ENCODE data around the gene PDE1A. TPM values are rescaled to one million over a fixed set of nuclear protein-coding genes. Genes with fewer than 3 reads are reported as not detected.

PDE1A gene
- total RNA-seq, 6 experiments from 2014 or later: 0.58 to 2.2 (median 1.4) TPM

DNA sequence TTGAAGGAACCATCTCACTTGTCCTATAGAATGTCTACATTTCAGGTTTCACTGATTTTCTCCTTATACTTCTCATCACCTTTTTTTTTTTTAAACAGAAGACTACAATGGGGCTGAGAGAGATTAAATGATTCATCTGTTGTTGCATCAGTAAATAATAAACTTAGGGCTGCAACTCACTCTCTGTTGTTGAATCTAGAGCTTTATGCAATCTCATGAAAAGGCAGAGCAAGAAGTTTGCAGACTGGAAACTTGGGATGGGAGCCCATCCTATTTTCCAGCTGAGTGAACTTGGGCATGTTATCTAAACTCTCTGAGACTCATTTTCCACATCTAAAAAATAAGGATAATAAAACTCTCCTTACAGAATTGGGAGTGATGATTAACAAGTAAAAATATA, 58.4 kb downstream of the PDE1A start:
- Histone ChIP-seq H3K9me3 (no peaks in the 10 kb centered on the region), H3K36me3 (no peaks in the 10 kb centered on the region), H3K27me3 (no peaks in the 10 kb centered on the region), H3K27ac (no peak overlapping the region), H3K4me1 (no peaks in the 10 kb centered on the region), H3K4me3 (no peak overlapping the region)
- no peak for ATAC-seq
- intact Hi-C loops (cut with DNase I): no loop called here
- no peak for TF ChIP-seq POLR2A (IDR thresholded peaks at IDR 0.05)
- TF ChIP-seq, protein P1, sequence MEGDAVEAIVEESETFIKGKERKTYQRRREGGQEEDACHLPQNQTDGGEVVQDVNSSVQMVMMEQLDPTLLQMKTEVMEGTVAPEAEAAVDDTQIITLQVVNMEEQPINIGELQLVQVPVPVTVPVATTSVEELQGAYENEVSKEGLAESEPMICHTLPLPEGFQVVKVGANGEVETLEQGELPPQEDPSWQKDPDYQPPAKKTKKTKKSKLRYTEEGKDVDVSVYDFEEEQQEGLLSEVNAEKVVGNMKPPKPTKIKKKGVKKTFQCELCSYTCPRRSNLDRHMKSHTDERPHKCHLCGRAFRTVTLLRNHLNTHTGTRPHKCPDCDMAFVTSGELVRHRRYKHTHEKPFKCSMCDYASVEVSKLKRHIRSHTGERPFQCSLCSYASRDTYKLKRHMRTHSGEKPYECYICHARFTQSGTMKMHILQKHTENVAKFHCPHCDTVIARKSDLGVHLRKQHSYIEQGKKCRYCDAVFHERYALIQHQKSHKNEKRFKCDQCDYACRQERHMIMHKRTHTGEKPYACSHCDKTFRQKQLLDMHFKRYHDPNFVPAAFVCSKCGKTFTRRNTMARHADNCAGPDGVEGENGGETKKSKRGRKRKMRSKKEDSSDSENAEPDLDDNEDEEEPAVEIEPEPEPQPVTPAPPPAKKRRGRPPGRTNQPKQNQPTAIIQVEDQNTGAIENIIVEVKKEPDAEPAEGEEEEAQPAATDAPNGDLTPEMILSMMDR (IDR thresholded peaks at IDR 0.05): no peak
- no peak for DNase-seq

DNA sequence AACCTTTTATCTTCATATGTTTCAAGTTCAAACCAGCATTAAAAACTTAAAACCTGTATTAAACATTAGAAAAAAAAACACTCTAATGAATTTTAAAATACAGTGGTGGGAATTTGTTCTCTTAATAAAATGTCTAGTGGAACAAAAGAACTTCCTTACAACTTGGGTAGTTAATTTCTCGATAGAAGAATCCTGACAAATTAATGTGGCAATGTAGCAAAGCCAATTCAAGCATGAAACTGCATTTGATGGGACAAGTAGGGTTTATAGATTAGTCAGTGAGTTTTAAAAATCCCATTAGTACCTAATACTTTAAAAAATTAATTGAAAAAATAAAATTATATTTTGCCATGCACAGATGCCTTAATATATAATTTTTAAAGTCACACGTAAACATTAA, 59.4 kb downstream of the PDE1A start:
- WGBS (ENCODE audit: insufficient coverage, low coverage, low lambda C conversion rate, missing lambda C conversion rate): 57% methylated on average over 2 of the region's 2 CpGs
- DNase-seq: no peak

DNA sequence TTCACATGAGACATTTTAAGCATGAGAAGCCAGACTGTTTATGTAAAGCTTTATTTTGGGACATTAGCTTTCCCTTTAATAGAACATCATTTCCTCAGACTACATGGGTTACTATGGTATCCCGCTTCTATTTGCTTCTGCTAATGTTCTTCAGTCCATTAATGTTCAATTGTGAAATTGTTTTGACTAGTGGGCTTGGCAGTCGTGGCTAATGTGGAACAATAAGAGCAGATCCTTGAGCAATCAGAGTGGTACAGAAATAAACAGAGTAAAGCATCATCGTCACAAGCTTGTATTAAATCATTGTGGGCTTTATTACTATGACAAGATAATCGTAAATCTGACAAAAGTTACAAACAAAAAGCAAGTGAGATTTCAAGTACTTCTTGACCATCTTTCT, 60.2 kb downstream of the PDE1A start:
- no peaks in the 10 kb centered on the region for H3K36me3 ChIP-seq
- no peak for ATAC-seq
- intact Hi-C loops (cut with DNase I): no loop called here

More for the DNA sequence above, 59.4 kb downstream of the PDE1A start:
- Histone ChIP-seq H3K4me1 (no peaks in the 10 kb centered on the region), H3K9me3 (no peaks in the 10 kb centered on the region), H3K27ac (no peak overlapping the region), H3K27me3 (no peaks in the 10 kb centered on the region), H3K4me3 (no peak overlapping the region), H3K36me3 (no peaks in the 10 kb centered on the region)
- no peak for ATAC-seq
- TF ChIP-seq POLR2A (IDR thresholded peaks at IDR 0.05): no peak
- TF ChIP-seq, protein P1 (IDR thresholded peaks at IDR 0.05): no peak
- intact Hi-C loops (cut with DNase I): no loop called here

DNA sequence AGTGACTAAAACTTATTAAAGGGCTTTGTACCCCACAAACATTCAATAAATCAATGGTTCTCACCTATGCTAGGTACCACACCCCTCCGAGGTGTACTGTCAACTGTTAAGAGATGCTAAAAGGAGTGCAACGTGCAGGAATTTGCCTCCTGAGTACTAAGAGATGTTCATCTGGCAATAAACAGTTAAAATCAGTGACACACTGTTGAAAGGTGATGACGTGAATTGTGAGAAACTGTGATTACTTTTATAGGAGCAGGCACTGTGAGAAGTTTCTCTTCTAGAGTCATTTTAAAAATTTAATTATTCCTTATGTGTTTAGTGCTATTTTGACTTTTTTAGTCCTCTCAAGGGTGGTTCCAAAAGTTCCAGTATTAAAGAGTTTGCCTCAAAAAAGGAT, 61.0 kb downstream of the PDE1A start:
- H3K27me3 ChIP-seq: no peaks in the 10 kb centered on the region
- H3K9me3 ChIP-seq: no peaks in the 10 kb centered on the region
- no peak overlapping the region for H3K27ac ChIP-seq
- no peak for DNase-seq
- no peak for TF ChIP-seq POLR2A (IDR thresholded peaks at IDR 0.05)
- TF ChIP-seq, protein P1 (IDR thresholded peaks at IDR 0.05): no peak
- intact Hi-C loops (cut with DNase I): no loop called here
- H3K4me1 ChIP-seq: no peaks in the 10 kb centered on the region
- H3K36me3 ChIP-seq: no peaks in the 10 kb centered on the region
- ATAC-seq: no peak
- no peak overlapping the region for H3K4me3 ChIP-seq
- 15% methylated on average over 3 of the region's 3 CpGs for WGBS (ENCODE audit: insufficient coverage, low coverage, low lambda C conversion rate, missing lambda C conversion rate)

More for the DNA sequence above, 60.2 kb downstream of the PDE1A start:
- Histone ChIP-seq H3K4me3 (no peak overlapping the region), H3K27ac (no peak overlapping the region), H3K9me3 (no peaks in the 10 kb centered on the region), H3K27me3 (no peaks in the 10 kb centered on the region), H3K4me1 (no peaks in the 10 kb centered on the region)
- WGBS (ENCODE audit: insufficient coverage, low coverage, low lambda C conversion rate, missing lambda C conversion rate): 27% methylated on average over 4 of the region's 4 CpGs
- DNase-seq: no peak
- TF ChIP-seq, protein P1 (IDR thresholded peaks at IDR 0.05): no peak
- no peak for TF ChIP-seq POLR2A (IDR thresholded peaks at IDR 0.05)

DNA sequence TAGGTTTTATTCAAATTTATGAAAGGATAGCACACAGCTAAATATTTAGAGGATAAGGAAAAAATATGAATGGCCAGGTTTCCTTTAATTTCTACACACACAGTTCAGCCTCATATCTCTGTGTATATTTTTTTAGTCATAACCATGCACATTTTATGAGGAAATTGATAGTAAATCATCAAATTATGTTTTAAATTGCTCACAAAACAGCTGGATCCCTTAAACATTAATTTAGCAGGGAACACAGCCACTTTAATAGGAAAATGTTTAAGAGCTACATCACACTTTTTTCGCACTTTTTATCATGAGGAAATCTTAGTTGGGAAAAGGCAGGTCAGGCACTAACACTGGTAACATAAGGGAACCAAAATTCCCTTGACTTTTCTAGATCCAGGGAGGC, 65.4 kb downstream of the PDE1A start:
- H3K27ac ChIP-seq: no peak overlapping the region
- H3K9me3 ChIP-seq: no peaks in the 10 kb centered on the region
- no peak overlapping the region for H3K4me3 ChIP-seq
- ATAC-seq (no peak), DNase-seq (no peak)
- TF ChIP-seq POLR2A (IDR thresholded peaks at IDR 0.05): no peak
- TF ChIP-seq, protein P1 (IDR thresholded peaks at IDR 0.05): no peak
- 46% methylated on average over 1 of the region's 1 CpG for WGBS (ENCODE audit: insufficient coverage, low coverage, low lambda C conversion rate, missing lambda C conversion rate)
- intact Hi-C loops (cut with DNase I): no loop called here
- no peaks in the 10 kb centered on the region for H3K36me3 ChIP-seq
- H3K27me3 ChIP-seq: no peaks in the 10 kb centered on the region
- no peaks in the 10 kb centered on the region for H3K4me1 ChIP-seq

All from right lobe of liver (tissue), 6 donors.